SK-N-MC (cell line): ENCODE measurements around the gene MRPL53.
A peak's percentile ranks its signal among the peaks of the same experiment; 100 is the strongest.

ENCODE experiments used
- EZH2 ChIP-seq: fragments of 200-600 bp; sonication (generic); IDR thresholded peaks from one replicate; pipeline ENCODE4 v1.6.1; 2017; ENCODE audit warnings: antibody characterized with exemption
- FOXP2 ChIP-seq: optimal IDR thresholded peaks from 2 replicates; pipeline ENCODE3; 2011; ENCODE audit warnings: mild to moderate bottlenecking, moderate library complexity; ENCODE audit not compliant: insufficient read depth; ENCODE audit errors: extremely low read length, control extremely low read depth
- POLR2AphosphoS5 ChIP-seq: IDR thresholded peaks from 2 replicates; pipeline ENCODE4 v1.6.1; 2012; ENCODE audit warnings: mild to moderate bottlenecking, low read depth, low read length, borderline replicate concordance

DNA sequence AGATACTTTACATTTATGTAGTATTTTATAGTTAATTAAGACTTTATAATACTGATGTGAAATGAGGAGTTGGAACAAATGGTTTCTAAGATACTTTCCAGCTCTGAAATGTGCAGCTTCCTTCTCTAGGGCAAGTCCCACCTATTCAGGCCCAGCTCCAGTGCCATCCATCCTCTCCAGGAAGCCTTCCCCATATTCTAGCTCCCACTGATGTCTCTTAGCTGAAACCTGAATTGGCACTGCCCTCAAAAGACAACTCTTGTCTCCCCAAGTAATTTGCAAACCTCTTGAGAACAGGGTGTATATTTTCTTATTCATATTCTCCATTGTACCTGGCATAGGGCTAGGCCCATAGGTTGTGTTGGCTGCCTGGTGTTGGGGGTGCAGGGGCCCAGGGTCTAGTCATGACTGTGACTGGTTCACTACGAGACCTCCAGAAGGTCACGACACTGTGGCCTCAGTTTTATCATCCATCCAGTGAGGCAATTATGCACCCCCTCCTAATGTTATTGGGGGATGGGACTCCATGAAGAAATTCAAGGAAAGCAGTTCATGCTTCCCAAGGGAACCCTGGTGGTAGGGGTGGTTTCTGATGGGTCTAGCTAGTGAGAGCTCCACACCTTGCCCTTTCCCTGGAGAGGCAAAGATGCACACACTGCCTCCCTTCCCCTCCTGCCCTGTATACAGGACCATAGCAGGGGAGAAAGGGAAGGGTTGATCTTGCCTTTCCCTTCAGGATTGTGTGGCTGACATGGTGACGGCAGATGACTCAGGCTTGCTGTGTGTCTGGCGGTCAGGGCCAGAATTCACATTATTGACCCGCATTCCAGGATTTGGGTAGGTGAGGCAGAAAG lies 48.1 kb downstream of the MRPL53 start:
- TF ChIP-seq FOXP2, result no peak
- TF ChIP-seq POLR2AphosphoS5, result peak; percentile 37; the same call in 1 of the 2 replicates
- TF ChIP-seq EZH2, result no peak
